HepG2 (cell line): ENCODE data around the gene KIF26B. TPM values are rescaled to one million over a fixed set of nuclear protein-coding genes. Genes with fewer than 3 reads are reported as not detected.

Experiments used
- CENPT ChIP-seq: sonication (generic); formaldehyde crosslinking; IDR thresholded peaks from 2 replicates; pipeline ENCODE4 v1.8.0; 2022; ENCODE audit warnings: low read depth, mild to moderate bottlenecking, moderate library complexity, missing genetic modification reagents
- FOXK1 ChIP-seq: sonication (generic); formaldehyde crosslinking; IDR thresholded peaks from 2 replicates; pipeline ENCODE4 v1.4.0; 2020; ENCODE audit warnings: low read depth, missing genetic modification reagents, borderline replicate concordance
- GATAD1 ChIP-seq: IDR thresholded peaks from 2 replicates; pipeline ENCODE4 v1.6.1; 2016; ENCODE audit warnings: missing genetic modification reagents, missing compliant biosample characterization
- GFI1 ChIP-seq: sonication (generic); formaldehyde crosslinking; IDR thresholded peaks from 2 replicates; pipeline ENCODE4 v1.5.0; 2020; ENCODE audit warnings: missing genetic modification reagents, mild to moderate bottlenecking, borderline replicate concordance
- KLF6 ChIP-seq: IDR thresholded peaks from 2 replicates; pipeline ENCODE4 v1.8.0; 2016; ENCODE audit warnings: missing biosample characterization, missing genetic modification reagents
- MNT ChIP-seq: fragments of 450-650 bp; IDR thresholded peaks from 2 replicates; pipeline ENCODE4 v1.6.1; 2016
- MTA1 ChIP-seq: sonication (generic); formaldehyde crosslinking; IDR thresholded peaks from 2 replicates; pipeline ENCODE4 v1.4.0; 2020; ENCODE audit warnings: missing genetic modification reagents, mild to moderate bottlenecking, borderline replicate concordance
- PATZ1 ChIP-seq: sonication (generic); formaldehyde crosslinking; IDR thresholded peaks from 2 replicates; pipeline ENCODE4 v1.4.0; 2020; ENCODE audit warnings: missing genetic modification reagents
- PBX3 ChIP-seq: sonication (generic); formaldehyde crosslinking; IDR thresholded peaks from 2 replicates; pipeline ENCODE4 v1.8.1; 2023; ENCODE audit warnings: missing genetic modification reagents, inconsistent platforms, borderline replicate concordance
- PHF8 ChIP-seq: sonication (generic); formaldehyde crosslinking; IDR thresholded peaks from 2 replicates; pipeline ENCODE4 v1.5.0; 2020; ENCODE audit warnings: missing genetic modification reagents
- XRCC5 ChIP-seq: fragments of 200-400 bp; formaldehyde crosslinking; optimal IDR thresholded peaks from 2 replicates; pipeline ENCODE3; 2017; ENCODE audit warnings: mild to moderate bottlenecking, low read length
- ZNF720 ChIP-seq: sonication (generic); formaldehyde crosslinking; IDR thresholded peaks from 2 replicates; pipeline ENCODE4 v1.4.0; 2020; ENCODE audit warnings: missing genetic modification reagents
- polyA plus RNA-seq, 8 experiments: library from polyadenylated mRNA; depleted of rRNA in 3 of 8; stranded (reverse) in 7 of 8; unstranded in 1 of 8; fragments of >200 nt; fragmentation: Illumina TruSeq in 4 of 8; extraction: Trizol in 4 of 8; gene quantifications; 2 replicates each; pipeline versions ENCODE4 v1.2.1 to v1.2.3, GENCODE V29; 2011 to 2016; ENCODE audit warnings: low read depth in 4 of 8, missing spikeins in 1 of 8, mixed read lengths in 1 of 8; ENCODE audit not compliant: insufficient read depth in 1 of 8
- total RNA-seq, 5 experiments: library from RNA; depleted of rRNA; stranded (reverse); fragments of >200 nt; fragmentation: Illumina TruSeq; extraction: Trizol; gene quantifications; 2 replicates each; pipeline ENCODE4 v1.2.3, GENCODE V29; 2016; ENCODE audit warnings: low read depth in 1 of 5
- TF ChIP-seq, protein P1 (sequence below): sonication (generic); formaldehyde crosslinking; IDR thresholded peaks from 2 replicates; pipeline ENCODE4 v1.4.0; 2020; ENCODE audit warnings: low read depth, mild to moderate bottlenecking, missing genetic modification reagents
- TF ChIP-seq, protein P2 (sequence below): sonication (generic); formaldehyde crosslinking; IDR thresholded peaks from 2 replicates; pipeline ENCODE4 v1.4.0; 2020; ENCODE audit warnings: mild to moderate bottlenecking, missing genetic modification reagents
- TF ChIP-seq, protein P3 (sequence below): sonication (generic); formaldehyde crosslinking; IDR thresholded peaks from 2 replicates; pipeline ENCODE4 v1.4.0; 2020; ENCODE audit warnings: mild to moderate bottlenecking, missing genetic modification reagents
- TF ChIP-seq, protein P4 (sequence below), 2 experiments: sonication (generic) in 1 of 2; formaldehyde crosslinking in 1 of 2; IDR thresholded peaks; 2 replicates each; pipeline versions ENCODE4 v1.5.1 to v1.6.1; 2011 to 2020; ENCODE audit warnings: borderline replicate concordance in 1 of 2, low read depth in 1 of 2, low read length in 1 of 2, mild to moderate bottlenecking in 1 of 2, missing genetic modification reagents in 1 of 2, moderate library complexity in 1 of 2

The KIF26B gene
- total and polyA plus RNA-seq, 2 of the 13 experiments (the other 11 are each of a cell fraction or from before 2014, with no cell fraction given): 0.08 to 0.09 TPM

- TF ChIP-seq, protein P1, sequence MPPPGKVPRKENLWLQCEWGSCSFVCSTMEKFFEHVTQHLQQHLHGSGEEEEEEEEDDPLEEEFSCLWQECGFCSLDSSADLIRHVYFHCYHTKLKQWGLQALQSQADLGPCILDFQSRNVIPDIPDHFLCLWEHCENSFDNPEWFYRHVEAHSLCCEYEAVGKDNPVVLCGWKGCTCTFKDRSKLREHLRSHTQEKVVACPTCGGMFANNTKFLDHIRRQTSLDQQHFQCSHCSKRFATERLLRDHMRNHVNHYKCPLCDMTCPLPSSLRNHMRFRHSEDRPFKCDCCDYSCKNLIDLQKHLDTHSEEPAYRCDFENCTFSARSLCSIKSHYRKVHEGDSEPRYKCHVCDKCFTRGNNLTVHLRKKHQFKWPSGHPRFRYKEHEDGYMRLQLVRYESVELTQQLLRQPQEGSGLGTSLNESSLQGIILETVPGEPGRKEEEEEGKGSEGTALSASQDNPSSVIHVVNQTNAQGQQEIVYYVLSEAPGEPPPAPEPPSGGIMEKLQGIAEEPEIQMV: no peak
- TF ChIP-seq, protein P2, sequence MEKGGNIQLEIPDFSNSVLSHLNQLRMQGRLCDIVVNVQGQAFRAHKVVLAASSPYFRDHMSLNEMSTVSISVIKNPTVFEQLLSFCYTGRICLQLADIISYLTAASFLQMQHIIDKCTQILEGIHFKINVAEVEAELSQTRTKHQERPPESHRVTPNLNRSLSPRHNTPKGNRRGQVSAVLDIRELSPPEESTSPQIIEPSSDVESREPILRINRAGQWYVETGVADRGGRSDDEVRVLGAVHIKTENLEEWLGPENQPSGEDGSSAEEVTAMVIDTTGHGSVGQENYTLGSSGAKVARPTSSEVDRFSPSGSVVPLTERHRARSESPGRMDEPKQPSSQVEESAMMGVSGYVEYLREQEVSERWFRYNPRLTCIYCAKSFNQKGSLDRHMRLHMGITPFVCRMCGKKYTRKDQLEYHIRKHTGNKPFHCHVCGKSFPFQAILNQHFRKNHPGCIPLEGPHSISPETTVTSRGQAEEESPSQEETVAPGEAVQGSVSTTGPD (CRISPR knock-in tag): no peak
- TF ChIP-seq CENPT (CRISPR knock-in tag) (no peak), ZNF720 (CRISPR knock-in tag) (no peak), GFI1 (peak; percentile 57; the same call in 1 of the 2 replicates), MTA1 (CRISPR knock-in tag) (no peak), XRCC5 (no peak), PBX3 (no peak), PHF8 (no peak), KLF6 (CRISPR knock-in tag) (no peak), PATZ1 (no peak; the same call in 1 of the 2 replicates), GATAD1 (CRISPR knock-in tag) (no peak), MNT (no peak), FOXK1 (CRISPR knock-in tag) (no peak)
- TF ChIP-seq, protein P3, sequence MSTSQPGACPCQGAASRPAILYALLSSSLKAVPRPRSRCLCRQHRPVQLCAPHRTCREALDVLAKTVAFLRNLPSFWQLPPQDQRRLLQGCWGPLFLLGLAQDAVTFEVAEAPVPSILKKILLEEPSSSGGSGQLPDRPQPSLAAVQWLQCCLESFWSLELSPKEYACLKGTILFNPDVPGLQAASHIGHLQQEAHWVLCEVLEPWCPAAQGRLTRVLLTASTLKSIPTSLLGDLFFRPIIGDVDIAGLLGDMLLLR (CRISPR knock-in tag): no peak
- TF ChIP-seq, protein P4, sequence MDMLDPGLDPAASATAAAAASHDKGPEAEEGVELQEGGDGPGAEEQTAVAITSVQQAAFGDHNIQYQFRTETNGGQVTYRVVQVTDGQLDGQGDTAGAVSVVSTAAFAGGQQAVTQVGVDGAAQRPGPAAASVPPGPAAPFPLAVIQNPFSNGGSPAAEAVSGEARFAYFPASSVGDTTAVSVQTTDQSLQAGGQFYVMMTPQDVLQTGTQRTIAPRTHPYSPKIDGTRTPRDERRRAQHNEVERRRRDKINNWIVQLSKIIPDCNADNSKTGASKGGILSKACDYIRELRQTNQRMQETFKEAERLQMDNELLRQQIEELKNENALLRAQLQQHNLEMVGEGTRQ (IDR thresholded peaks at IDR 0.05; ENCODE audit: low read depth, low read length): no peak
- TF ChIP-seq, protein P4 (CRISPR knock-in tag; IDR thresholded peaks at IDR 0.05; ENCODE audit: borderline replicate concordance): no peak
These were observed at the start of gene KIF26B (continued) for GRCh38 chr1:245154429-245155271.
